ENCODE results near the gene RELB. TPM values are rescaled to one million over a fixed set of nuclear protein-coding genes. Genes with fewer than 3 reads are reported as not detected.

RELB gene
- total and polyA plus RNA-seq, 10 of the 15 experiments (the other 5 are each of a cell fraction or from before 2014, with no cell fraction given) = 0.66 to 43.8 (median 12.8) TPM

GRCh38 chr19:45001087-45001739 lies at the start of gene RELB (continued):
- TF ChIP-seq, protein P1, sequence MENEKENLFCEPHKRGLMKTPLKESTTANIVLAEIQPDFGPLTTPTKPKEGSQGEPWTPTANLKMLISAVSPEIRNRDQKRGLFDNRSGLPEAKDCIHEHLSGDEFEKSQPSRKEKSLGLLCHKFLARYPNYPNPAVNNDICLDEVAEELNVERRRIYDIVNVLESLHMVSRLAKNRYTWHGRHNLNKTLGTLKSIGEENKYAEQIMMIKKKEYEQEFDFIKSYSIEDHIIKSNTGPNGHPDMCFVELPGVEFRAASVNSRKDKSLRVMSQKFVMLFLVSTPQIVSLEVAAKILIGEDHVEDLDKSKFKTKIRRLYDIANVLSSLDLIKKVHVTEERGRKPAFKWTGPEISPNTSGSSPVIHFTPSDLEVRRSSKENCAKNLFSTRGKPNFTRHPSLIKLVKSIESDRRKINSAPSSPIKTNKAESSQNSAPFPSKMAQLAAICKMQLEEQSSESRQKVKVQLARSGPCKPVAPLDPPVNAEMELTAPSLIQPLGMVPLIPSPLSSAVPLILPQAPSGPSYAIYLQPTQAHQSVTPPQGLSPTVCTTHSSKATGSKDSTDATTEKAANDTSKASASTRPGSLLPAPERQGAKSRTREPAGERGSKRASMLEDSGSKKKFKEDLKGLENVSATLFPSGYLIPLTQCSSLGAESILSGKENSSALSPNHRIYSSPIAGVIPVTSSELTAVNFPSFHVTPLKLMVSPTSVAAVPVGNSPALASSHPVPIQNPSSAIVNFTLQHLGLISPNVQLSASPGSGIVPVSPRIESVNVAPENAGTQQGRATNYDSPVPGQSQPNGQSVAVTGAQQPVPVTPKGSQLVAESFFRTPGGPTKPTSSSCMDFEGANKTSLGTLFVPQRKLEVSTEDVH (IDR thresholded peaks at IDR 0.05; ENCODE audit: low read depth, partially characterized antibody) = no peak
- TF ChIP-seq SP1 (IDR thresholded peaks at IDR 0.05; ENCODE audit: low read depth, low read length) = peak; percentile 73
- no peak for TF ChIP-seq HDGF (IDR thresholded peaks at IDR 0.05)
- no peak for TF ChIP-seq EED (IDR thresholded peaks at IDR 0.05; ENCODE audit: low read depth)
- TF ChIP-seq TBL1XR1 (IDR thresholded peaks at IDR 0.05; ENCODE audit: low read depth, low read length) = 0 out of 2 replicates have a peak, but pooled peaks have one; percentile 36
- TF ChIP-seq TCF7 (IDR thresholded peaks at IDR 0.05; ENCODE audit: borderline replicate concordance) = no peak
- TF ChIP-seq, protein P2, sequence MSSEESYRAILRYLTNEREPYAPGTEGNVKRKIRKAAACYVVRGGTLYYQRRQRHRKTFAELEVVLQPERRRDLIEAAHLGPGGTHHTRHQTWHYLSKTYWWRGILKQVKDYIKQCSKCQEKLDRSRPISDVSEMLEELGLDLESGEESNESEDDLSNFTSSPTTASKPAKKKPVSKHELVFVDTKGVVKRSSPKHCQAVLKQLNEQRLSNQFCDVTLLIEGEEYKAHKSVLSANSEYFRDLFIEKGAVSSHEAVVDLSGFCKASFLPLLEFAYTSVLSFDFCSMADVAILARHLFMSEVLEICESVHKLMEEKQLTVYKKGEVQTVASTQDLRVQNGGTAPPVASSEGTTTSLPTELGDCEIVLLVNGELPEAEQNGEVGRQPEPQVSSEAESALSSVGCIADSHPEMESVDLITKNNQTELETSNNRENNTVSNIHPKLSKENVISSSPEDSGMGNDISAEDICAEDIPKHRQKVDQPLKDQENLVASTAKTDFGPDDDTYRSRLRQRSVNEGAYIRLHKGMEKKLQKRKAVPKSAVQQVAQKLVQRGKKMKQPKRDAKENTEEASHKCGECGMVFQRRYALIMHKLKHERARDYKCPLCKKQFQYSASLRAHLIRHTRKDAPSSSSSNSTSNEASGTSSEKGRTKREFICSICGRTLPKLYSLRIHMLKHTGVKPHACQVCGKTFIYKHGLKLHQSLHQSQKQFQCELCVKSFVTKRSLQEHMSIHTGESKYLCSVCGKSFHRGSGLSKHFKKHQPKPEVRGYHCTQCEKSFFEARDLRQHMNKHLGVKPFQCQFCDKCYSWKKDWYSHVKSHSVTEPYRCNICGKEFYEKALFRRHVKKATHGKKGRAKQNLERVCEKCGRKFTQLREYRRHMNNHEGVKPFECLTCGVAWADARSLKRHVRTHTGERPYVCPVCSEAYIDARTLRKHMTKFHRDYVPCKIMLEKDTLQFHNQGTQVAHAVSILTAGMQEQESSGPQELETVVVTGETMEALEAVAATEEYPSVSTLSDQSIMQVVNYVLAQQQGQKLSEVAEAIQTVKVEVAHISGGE (CRISPR knock-in tag; IDR thresholded peaks at IDR 0.05) = peak; percentile 49
- no peak for TF ChIP-seq BCL11A (IDR thresholded peaks at IDR 0.05; ENCODE audit: low read depth, low read length)
- no peak for TF ChIP-seq RAD21 (IDR thresholded peaks at IDR 0.05; ENCODE audit: insufficient read depth, low read depth, low read length)
- TF ChIP-seq IKZF2 (IDR thresholded peaks at IDR 0.05) = peak in 1 of 2 experiments; percentile 30; a peak in 1 of 4 replicates
- no peak for TF ChIP-seq BRCA1 (IDR thresholded peaks at IDR 0.05; ENCODE audit: low read depth, low read length)
- peak; percentile 94 for TF ChIP-seq NBN (IDR thresholded peaks at IDR 0.05)
- no peak for TF ChIP-seq ETV6 (conservative IDR thresholded peaks at IDR 0.05 in 1 of 2, IDR thresholded peaks at IDR 0.05 in 1 of 2; ENCODE audit: borderline replicate concordance in 1 of 2, low read depth in 1 of 2)
- TF ChIP-seq CREB1 (IDR thresholded peaks at IDR 0.05; ENCODE audit: low read depth) = peak; percentile 91
- no peak for TF ChIP-seq SUPT20H (IDR thresholded peaks at IDR 0.05; ENCODE audit: borderline replicate concordance, control insufficient read depth, low read depth, low read length)
- TF ChIP-seq ZNF207 (IDR thresholded peaks at IDR 0.05; ENCODE audit: borderline replicate concordance) = no peak
- TF ChIP-seq BHLHE40 (IDR thresholded peaks at IDR 0.05; ENCODE audit: borderline replicate concordance in 1 of 2, low read depth in 2 of 2, low read length in 1 of 2) = peak; percentile 78 to 97
- no peak for TF ChIP-seq PAX8 (IDR thresholded peaks at IDR 0.05)
- no peak for TF ChIP-seq NRF1 (conservative IDR thresholded peaks at IDR 0.05; ENCODE audit: low read depth, low read length)
- TF ChIP-seq BMI1 (IDR thresholded peaks at IDR 0.05; ENCODE audit: borderline replicate concordance) = no peak
- TF ChIP-seq GATAD2B (conservative IDR thresholded peaks at IDR 0.05; ENCODE audit: low read depth) = no peak
- peak; percentile 63; the same call in 1 of the 2 replicates for TF ChIP-seq NFXL1 (IDR thresholded peaks at IDR 0.05; ENCODE audit: borderline replicate concordance)
- no peak for TF ChIP-seq MTA3 (IDR thresholded peaks at IDR 0.05; ENCODE audit: borderline replicate concordance, low read length)
- no peak for TF ChIP-seq MYC (IDR thresholded peaks at IDR 0.05; ENCODE audit: insufficient read depth, insufficient read length, insufficient replicate concordance, low read length, severe bottlenecking)
